HEK293T (cell line): ENCODE results near the gene BBS9.

Source experiments
- ARNT ChIP-seq: fragments of 450-650 bp; IDR thresholded peaks from 2 replicates; pipeline ENCODE4 v1.6.1; 2017; ENCODE audit warnings: mild to moderate bottlenecking
- BHLHE40 ChIP-seq: fragments of 450-650 bp; IDR thresholded peaks from 2 replicates; pipeline ENCODE4 v1.6.1; 2016; ENCODE audit warnings: mild to moderate bottlenecking, moderate library complexity, borderline replicate concordance
- CTBP1 ChIP-seq: fragments of 450-650 bp; IDR thresholded peaks from 2 replicates; pipeline ENCODE4 v1.6.1; 2016; ENCODE audit warnings: borderline replicate concordance
- ELF4 ChIP-seq: fragments of 450-650 bp; IDR thresholded peaks from 2 replicates; pipeline ENCODE4 v1.6.1; 2017; ENCODE audit warnings: antibody characterized with exemption
- FOXA1 ChIP-seq: fragments of 450-650 bp; IDR thresholded peaks from 2 replicates; pipeline ENCODE4 v1.6.1; 2016; ENCODE audit warnings: mild to moderate bottlenecking
- FOXM1 ChIP-seq: fragments of 450-650 bp; IDR thresholded peaks from 2 replicates; pipeline ENCODE4 v1.6.1; 2017; ENCODE audit warnings: mild to moderate bottlenecking, borderline replicate concordance
- HDGF ChIP-seq: fragments of 450-650 bp; IDR thresholded peaks from 2 replicates; pipeline ENCODE4 v1.6.1; 2017; ENCODE audit warnings: antibody characterized with exemption, borderline replicate concordance
- NFRKB ChIP-seq: fragments of 450-650 bp; IDR thresholded peaks from 2 replicates; pipeline ENCODE4 v1.6.1; 2016; ENCODE audit warnings: mild to moderate bottlenecking, moderate library complexity
- SP1 ChIP-seq: fragments of 450-650 bp; IDR thresholded peaks from 2 replicates; pipeline ENCODE4 v1.6.1; 2017
- SUZ12 ChIP-seq: fragments of 450-650 bp; IDR thresholded peaks from 2 replicates; pipeline ENCODE4 v1.6.1; 2016; ENCODE audit warnings: mild to moderate bottlenecking
- TARDBP ChIP-seq: fragments of 450-650 bp; IDR thresholded peaks from 2 replicates; pipeline ENCODE4 v1.6.1; 2016

- TF ChIP-seq CTBP1 = no peak
- TF ChIP-seq ARNT = no peak
- no peak for TF ChIP-seq FOXA1
- TF ChIP-seq BHLHE40 = no peak
- TF ChIP-seq SP1 = no peak
- no peak for TF ChIP-seq SUZ12
- TF ChIP-seq NFRKB = no peak
- TF ChIP-seq ELF4 = no peak
- no peak for TF ChIP-seq HDGF
- TF ChIP-seq FOXM1 = no peak
- no peak for TF ChIP-seq TARDBP
Observed at GRCh38 chr7:33300742-33301141, 171.4 kb downstream of the BBS9 start.
